Measurements from ENCODE around the gene LYPD6B.

The LYPD6B gene

DNA sequence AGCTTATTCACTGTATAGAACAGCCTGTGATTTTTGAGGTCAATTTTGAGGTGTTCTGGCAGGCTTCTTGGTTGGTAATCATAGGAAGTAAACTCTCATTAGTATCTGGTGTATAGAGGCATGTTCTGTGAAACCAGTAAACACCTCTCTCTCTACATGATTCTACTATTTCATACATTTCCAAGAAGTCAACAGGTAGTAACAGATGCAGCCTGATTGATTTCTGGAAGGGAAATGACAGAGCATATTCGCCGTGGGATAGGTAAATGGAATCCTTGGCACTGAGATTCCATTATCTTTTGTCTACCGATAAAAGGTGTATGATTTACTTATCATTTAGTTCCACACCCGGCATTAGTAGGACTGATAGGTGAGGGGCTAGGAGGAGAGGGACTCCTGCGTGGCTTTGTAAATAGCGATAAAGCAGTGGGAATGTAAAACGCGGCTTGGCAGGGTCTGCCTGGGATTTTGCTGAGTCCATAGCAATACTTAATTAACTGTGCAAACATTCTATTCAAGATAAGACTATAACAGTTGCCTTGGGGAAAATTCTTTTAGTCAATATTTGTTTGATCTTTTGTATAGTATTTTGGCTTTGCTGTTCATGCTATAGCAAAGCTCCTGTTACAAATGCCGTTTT is 32.3 kb downstream of the LYPD6B start:
- no peak overlapping the region for H3K4me3 ChIP-seq (ENCODE audit: insufficient read depth, low read length, poor library complexity, severe bottlenecking)
- no peak overlapping the region for H3K4me2 ChIP-seq (ENCODE audit: low read depth, low read length, poor library complexity, severe bottlenecking)
- H3K27ac ChIP-seq (ENCODE audit: low read depth, low read length) = no peak overlapping the region

DNA sequence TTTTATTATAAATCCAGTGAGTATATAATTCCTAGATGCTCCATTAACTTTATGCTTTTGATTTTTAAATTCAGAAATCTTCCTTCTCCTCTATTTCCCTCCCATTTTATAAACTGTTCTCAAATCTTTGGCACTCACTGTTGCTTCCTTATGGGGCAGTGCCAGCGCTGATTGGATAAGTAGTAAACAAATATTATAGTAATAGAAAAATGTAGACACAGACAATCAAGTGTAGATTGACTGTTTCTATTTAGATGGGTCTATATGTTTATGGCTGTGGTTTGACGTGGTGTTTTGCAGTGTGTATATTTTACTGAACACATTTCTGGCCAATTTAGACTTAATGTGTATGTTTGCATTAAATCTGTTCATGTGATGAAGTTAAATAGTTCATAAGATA is 36.6 kb downstream of the LYPD6B start:
- no peak overlapping the region for H3K4me3 ChIP-seq (ENCODE audit: insufficient read depth, low read length, poor library complexity, severe bottlenecking)
- no peak overlapping the region for H2AFZ ChIP-seq (ENCODE audit: low read depth, low read length, severe bottlenecking)
- no peaks in the 10 kb centered on the region for H3K36me3 ChIP-seq (ENCODE audit: low read length)
- H3K9me2 ChIP-seq (replicated peaks; ENCODE audit: insufficient read depth, low read length) = no peaks in the 10 kb centered on the region
- TF ChIP-seq EZH2phosphoT487 (conservative IDR thresholded peaks at IDR 0.05; ENCODE audit: low read length) = no peak
- TF ChIP-seq, protein P1, sequence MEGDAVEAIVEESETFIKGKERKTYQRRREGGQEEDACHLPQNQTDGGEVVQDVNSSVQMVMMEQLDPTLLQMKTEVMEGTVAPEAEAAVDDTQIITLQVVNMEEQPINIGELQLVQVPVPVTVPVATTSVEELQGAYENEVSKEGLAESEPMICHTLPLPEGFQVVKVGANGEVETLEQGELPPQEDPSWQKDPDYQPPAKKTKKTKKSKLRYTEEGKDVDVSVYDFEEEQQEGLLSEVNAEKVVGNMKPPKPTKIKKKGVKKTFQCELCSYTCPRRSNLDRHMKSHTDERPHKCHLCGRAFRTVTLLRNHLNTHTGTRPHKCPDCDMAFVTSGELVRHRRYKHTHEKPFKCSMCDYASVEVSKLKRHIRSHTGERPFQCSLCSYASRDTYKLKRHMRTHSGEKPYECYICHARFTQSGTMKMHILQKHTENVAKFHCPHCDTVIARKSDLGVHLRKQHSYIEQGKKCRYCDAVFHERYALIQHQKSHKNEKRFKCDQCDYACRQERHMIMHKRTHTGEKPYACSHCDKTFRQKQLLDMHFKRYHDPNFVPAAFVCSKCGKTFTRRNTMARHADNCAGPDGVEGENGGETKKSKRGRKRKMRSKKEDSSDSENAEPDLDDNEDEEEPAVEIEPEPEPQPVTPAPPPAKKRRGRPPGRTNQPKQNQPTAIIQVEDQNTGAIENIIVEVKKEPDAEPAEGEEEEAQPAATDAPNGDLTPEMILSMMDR (IDR thresholded peaks at IDR 0.05; ENCODE audit: insufficient read depth, low read length, poor library complexity, severe bottlenecking) = no peak
- H3K79me2 ChIP-seq (ENCODE audit: insufficient read depth, low read length) = peaks cover 50% of the 10 kb centered on the region
- no peaks in the 10 kb centered on the region for H3K27me3 ChIP-seq (ENCODE audit: low read length)
- no peaks in the 10 kb centered on the region for H3F3A ChIP-seq (ENCODE audit: insufficient read depth)
- no peak overlapping the region for H3K4me2 ChIP-seq (ENCODE audit: low read depth, low read length, poor library complexity, severe bottlenecking)
- H3K9ac ChIP-seq (ENCODE audit: low read length) = no peak overlapping the region
- H4K20me1 ChIP-seq (ENCODE audit: low read depth, low read length) = no peaks in the 10 kb centered on the region
- no peak overlapping the region for H3K27ac ChIP-seq (ENCODE audit: low read depth, low read length)
- H3K9me3 ChIP-seq (ENCODE audit: insufficient read depth, low read length) = no peaks in the 10 kb centered on the region

More for the DNA sequence above, 32.3 kb downstream of the LYPD6B start:
- H3K9me3 ChIP-seq (ENCODE audit: insufficient read depth, low read length) = no peaks in the 10 kb centered on the region
- H4K20me1 ChIP-seq (ENCODE audit: low read depth, low read length) = no peaks in the 10 kb centered on the region; the same call in 1 of the 2 replicates
- no peaks in the 10 kb centered on the region for H3K9me2 ChIP-seq (replicated peaks; ENCODE audit: insufficient read depth, low read length)
- H3K27me3 ChIP-seq (ENCODE audit: low read length) = no peaks in the 10 kb centered on the region
- no peak overlapping the region for H2AFZ ChIP-seq (ENCODE audit: low read depth, low read length, severe bottlenecking)
- H3K79me2 ChIP-seq (ENCODE audit: insufficient read depth, low read length) = peaks cover 74% of the 10 kb centered on the region
- no peak overlapping the region for H3K9ac ChIP-seq (ENCODE audit: low read length)
- TF ChIP-seq EZH2phosphoT487 (conservative IDR thresholded peaks at IDR 0.05; ENCODE audit: low read length) = no peak
- TF ChIP-seq, protein P1 (IDR thresholded peaks at IDR 0.05; ENCODE audit: insufficient read depth, low read length, poor library complexity, severe bottlenecking) = no peak
- H3K36me3 ChIP-seq (ENCODE audit: low read length) = no peaks in the 10 kb centered on the region
- no peaks in the 10 kb centered on the region for H3F3A ChIP-seq (ENCODE audit: insufficient read depth)

DNA sequence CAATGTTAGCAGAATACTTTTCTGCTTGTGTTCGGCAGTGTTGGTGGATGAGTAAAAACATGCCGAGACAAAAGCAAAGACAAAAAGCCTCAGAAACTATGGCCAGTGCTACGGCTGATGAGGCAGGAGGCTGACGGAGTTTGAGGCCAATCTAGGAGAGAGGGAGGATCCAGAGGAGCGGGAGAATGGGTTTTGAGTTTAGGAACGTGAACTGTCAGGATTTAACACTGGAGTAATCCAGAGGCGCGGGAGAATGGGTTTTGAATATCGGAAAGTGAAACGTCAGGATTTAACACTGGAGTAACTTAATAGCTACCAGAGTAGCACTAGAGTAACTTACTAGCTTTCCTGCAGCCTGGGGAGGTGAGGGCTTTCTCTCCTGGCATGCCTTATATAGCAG is 37.4 kb downstream of the LYPD6B start:
- Histone ChIP-seq H2AFZ (ENCODE audit: low read depth, low read length, severe bottlenecking) (no peak overlapping the region), H3K36me3 (ENCODE audit: low read length) (no peaks in the 10 kb centered on the region), H3K9ac (ENCODE audit: low read length) (no peak overlapping the region), H4K20me1 (ENCODE audit: low read depth, low read length) (no peaks in the 10 kb centered on the region), H3K4me2 (ENCODE audit: low read depth, low read length, poor library complexity, severe bottlenecking) (no peak overlapping the region), H3F3A (ENCODE audit: insufficient read depth) (no peaks in the 10 kb centered on the region), H3K9me2 (replicated peaks; ENCODE audit: insufficient read depth, low read length) (no peaks in the 10 kb centered on the region), H3K4me3 (ENCODE audit: insufficient read depth, low read length, poor library complexity, severe bottlenecking) (no peak overlapping the region), H3K79me2 (ENCODE audit: insufficient read depth, low read length) (peaks cover 43% of the 10 kb centered on the region), H3K27ac (ENCODE audit: low read depth, low read length) (no peak overlapping the region), H3K9me3 (ENCODE audit: insufficient read depth, low read length) (no peaks in the 10 kb centered on the region), H3K27me3 (ENCODE audit: low read length) (no peaks in the 10 kb centered on the region)
- TF ChIP-seq, protein P1 (IDR thresholded peaks at IDR 0.05; ENCODE audit: insufficient read depth, low read length, poor library complexity, severe bottlenecking) = no peak
- no peak for TF ChIP-seq EZH2phosphoT487 (conservative IDR thresholded peaks at IDR 0.05; ENCODE audit: low read length)
